GM12873 (cell line): ENCODE measurements around the gene GAB2.

Source experiments
- TF ChIP-seq, protein P1 (sequence below): IDR thresholded peaks from 2 replicates; pipeline ENCODE4 v1.5.1; 2012; ENCODE audit warnings: low read depth, mild to moderate bottlenecking, moderate library complexity, low read length, control low read depth; ENCODE audit not compliant: insufficient read depth; ENCODE audit errors: missing control alignments

GAB2 gene

GRCh38 chr11:78351979-78352841 is 65.4 kb downstream of the GAB2 start:
- TF ChIP-seq, protein P1, sequence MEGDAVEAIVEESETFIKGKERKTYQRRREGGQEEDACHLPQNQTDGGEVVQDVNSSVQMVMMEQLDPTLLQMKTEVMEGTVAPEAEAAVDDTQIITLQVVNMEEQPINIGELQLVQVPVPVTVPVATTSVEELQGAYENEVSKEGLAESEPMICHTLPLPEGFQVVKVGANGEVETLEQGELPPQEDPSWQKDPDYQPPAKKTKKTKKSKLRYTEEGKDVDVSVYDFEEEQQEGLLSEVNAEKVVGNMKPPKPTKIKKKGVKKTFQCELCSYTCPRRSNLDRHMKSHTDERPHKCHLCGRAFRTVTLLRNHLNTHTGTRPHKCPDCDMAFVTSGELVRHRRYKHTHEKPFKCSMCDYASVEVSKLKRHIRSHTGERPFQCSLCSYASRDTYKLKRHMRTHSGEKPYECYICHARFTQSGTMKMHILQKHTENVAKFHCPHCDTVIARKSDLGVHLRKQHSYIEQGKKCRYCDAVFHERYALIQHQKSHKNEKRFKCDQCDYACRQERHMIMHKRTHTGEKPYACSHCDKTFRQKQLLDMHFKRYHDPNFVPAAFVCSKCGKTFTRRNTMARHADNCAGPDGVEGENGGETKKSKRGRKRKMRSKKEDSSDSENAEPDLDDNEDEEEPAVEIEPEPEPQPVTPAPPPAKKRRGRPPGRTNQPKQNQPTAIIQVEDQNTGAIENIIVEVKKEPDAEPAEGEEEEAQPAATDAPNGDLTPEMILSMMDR: no peak

GRCh38 chr11:78351193-78351592 is 66.4 kb downstream of the GAB2 start:
- TF ChIP-seq, protein P1: no peak

DNA sequence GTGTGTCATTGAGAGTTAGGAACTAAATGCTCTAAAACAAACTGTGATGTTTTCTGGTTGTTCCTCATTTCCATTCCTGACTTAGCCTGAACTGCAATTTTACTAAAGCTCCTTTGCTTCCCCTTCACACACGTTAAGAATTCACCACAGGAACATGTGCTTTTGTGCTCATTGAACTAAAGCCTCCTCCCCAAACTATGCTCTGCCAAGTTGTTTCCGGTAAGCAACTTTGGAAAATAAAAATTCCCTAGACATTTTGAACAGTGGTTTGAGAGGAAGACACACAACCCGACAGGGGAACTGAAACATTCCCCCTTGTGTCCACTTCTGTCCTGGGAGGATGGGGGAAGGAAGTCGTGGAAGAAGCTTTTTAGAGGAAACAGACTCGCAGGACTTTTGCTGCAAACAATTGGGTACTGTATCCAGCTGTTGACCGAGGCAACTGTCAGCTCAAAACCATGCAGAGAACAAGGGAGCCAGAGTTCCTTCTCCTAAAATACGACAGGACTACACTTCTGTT is 66.9 kb downstream of the GAB2 start:
- TF ChIP-seq, protein P1: no peak

DNA sequence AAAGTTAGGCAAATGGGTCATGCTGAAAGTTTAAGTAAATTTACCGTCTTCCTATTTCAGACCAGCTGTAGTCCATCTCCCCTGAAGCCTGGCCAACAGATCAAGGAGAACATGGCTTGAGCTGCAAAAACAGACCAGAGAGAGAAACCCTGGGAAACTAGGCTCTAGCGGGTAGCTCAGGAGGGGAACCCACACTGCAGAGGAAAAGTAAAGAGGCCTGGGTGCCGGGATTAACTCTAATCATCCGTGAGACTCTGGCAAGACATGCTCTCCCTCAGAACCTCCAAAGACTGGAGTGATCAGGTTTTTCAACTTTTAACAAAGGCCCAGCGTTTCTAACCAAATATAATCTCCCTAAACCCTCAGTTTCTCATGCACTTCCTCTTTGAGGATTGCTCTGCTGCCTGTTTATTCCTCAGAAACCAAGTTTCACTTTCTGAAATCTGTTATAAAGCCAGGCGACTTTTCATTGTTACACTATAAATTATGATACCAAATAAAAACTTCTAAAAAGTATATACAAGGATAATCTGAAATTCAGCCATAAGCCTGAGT is 67.5 kb downstream of the GAB2 start:
- TF ChIP-seq, protein P1: no peak

GRCh38 chr11:78349624-78350023 is 68.0 kb downstream of the GAB2 start:
- TF ChIP-seq, protein P1: no peak

- TF ChIP-seq, protein P1: no peak
Observed at GRCh38 chr11:78349114-78349513, 68.5 kb downstream of the GAB2 start.

DNA sequence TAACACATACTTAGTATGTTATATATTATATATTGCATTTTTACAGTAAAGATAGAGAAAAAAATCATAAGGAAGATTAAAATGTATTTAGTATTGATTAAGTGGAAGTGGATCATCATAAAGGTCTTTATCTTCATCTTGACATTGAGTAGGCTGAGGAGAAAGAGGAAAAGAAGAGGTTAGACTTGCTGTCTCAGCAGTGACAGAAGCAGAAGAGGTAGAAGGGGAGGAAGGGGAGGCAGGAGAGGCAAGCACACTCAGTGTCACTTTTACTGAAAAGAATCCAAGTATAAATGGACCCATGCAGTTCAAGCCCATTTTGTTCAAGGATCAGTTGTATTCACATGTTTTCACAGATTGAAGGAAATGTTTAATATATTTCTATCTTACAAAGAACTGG is 69.7 kb downstream of the GAB2 start:
- TF ChIP-seq, protein P1: no peak
